Transverse colon (tissue), 4 donors: ENCODE results near the gene NAB2. TPM values are rescaled to one million over a fixed set of nuclear protein-coding genes. Genes with fewer than 3 reads are reported as not detected.

ENCODE experiments used
- DNase-seq: peaks from one replicate; pipeline ENCODE4 v3.0.0-alpha.2; 2019
- H3K27ac ChIP-seq, 4 donors: fragments of 200-600 bp; sonication (generic); 2 replicates each; pipeline ENCODE4 v1.5.1; 2016 to 2018; ENCODE audit warnings: inconsistent platforms in 4 of 4
- H3K27me3 ChIP-seq: fragments of 200-600 bp; sonication (generic); 2 replicates; pipeline ENCODE4 v1.5.1; 2017; ENCODE audit warnings: inconsistent platforms
- H3K36me3 ChIP-seq, 4 donors: fragments of 200-600 bp; sonication (generic); 2 replicates each; pipeline ENCODE4 v1.5.1; 2017 to 2019; ENCODE audit warnings: inconsistent platforms in 4 of 4
- H3K4me1 ChIP-seq, 4 donors: fragments of 200-600 bp; sonication (generic); 2 replicates each; pipeline ENCODE4 v1.5.1; 2017 to 2020; ENCODE audit warnings: inconsistent platforms in 4 of 4
- H3K4me3 ChIP-seq, 4 donors: fragments of 200-600 bp; sonication (generic); 1 replicate in 1 of 4; 2 replicates in 3 of 4; pipeline versions ENCODE4 v1.5.1 to v1.6.1; 2017 to 2019; ENCODE audit warnings: inconsistent platforms in 4 of 4
- H3K9me3 ChIP-seq, 2 donors: fragments of 200-600 bp; sonication (generic); 2 replicates each; pipeline ENCODE4 v1.5.1; 2017 to 2019; ENCODE audit warnings: inconsistent platforms in 2 of 2
- CTCF ChIP-seq, 5 experiments: fragments of 200-600 bp in 3 of 5; fragments of 450-650 bp in 2 of 5; sonication (generic) in 3 of 5; IDR thresholded peaks; 1 replicate in 2 of 5; 2 replicates in 3 of 5; pipeline ENCODE4 v1.5.1; 2016 to 2017; ENCODE audit warnings: antibody characterized with exemption in 5 of 5, inconsistent platforms in 3 of 5, mild to moderate bottlenecking in 2 of 5, moderate library complexity in 1 of 5
- EP300 ChIP-seq: sonication (generic); formaldehyde crosslinking; IDR thresholded peaks from one replicate; pipeline ENCODE4 v1.6.1; 2017; ENCODE audit warnings: antibody characterized with exemption, low read depth
- POLR2A ChIP-seq: fragments of 450-650 bp; IDR thresholded peaks from one replicate; pipeline ENCODE4 v1.6.1; 2016; ENCODE audit warnings: antibody characterized with exemption, mild to moderate bottlenecking, moderate library complexity
- POLR2AphosphoS5 ChIP-seq, 3 donors: sonication (generic); formaldehyde crosslinking; IDR thresholded peaks; one replicate each; pipeline ENCODE4 v1.6.1; 2016; ENCODE audit warnings: antibody characterized with exemption in 3 of 3
- WGBS, 2 donors: methylation state at CpG; one replicate each; pipeline ENCODE4 v1.1.5; 2018; ENCODE audit warnings: low coverage in 1 of 2; 5-methylcytosine and 5-hydroxymethylcytosine counted together
- in situ Hi-C, 4 donors: fragments of 200-750 bp; cut with MboI; loops; one replicate each; pipeline versions ENCODE4 v1.15.0 to v1.15.1; 2017; ENCODE audit warnings: low sequenced_read_pairs in 3 of 4, low pct_ligation_motif_present in 1 of 4, low pct_unique_long_range_greater_than_20kb in 1 of 4
- intact Hi-C: fragments of 100-400 bp; cut with DNase I; formaldehyde crosslinking; loops from one replicate; pipeline ENCODE4 v1.15.1; 2023; ENCODE audit warnings: low total_unique reads
- total RNA-seq, 4 donors: library from RNA; depleted of rRNA; stranded (reverse); fragments of >200 nt; gene quantifications; one replicate each; pipeline ENCODE4 v1.1.0, GENCODE V29; 2016

Gene NAB2
- total RNA-seq, 4 donors from 2014 or later: 2.6 to 9.1 (median 4.7) TPM

- TF ChIP-seq EP300: no peak
- peak in 2 of 5 experiments; percentile 30 to 42 for TF ChIP-seq CTCF (IDR thresholded peaks at IDR 0.05)
- peak; percentile 96 for TF ChIP-seq POLR2A
- peak; percentile 66 to 74 (median 72) for TF ChIP-seq POLR2AphosphoS5 (IDR thresholded peaks at IDR 0.05)
- Histone ChIP-seq H3K4me3 (peak within 1 kb of the TSS; percentile 54 to 82 (median 62)), H3K4me1 (peaks cover 15 to 40% (median 28%) of the 10 kb centered on the region in 4 donors), H3K27me3 (no peaks in the 10 kb centered on the region), H3K36me3 (peaks cover 0 to 17% (median 5%) of the 10 kb centered on the region in 4 donors), H3K27ac (peak within 1 kb of the TSS; percentile 96 to 99 (median 98)), H3K9me3 (no peaks in the 10 kb centered on the region)
- in situ Hi-C loops: loop anchor here in 2 of 4 donors (5.0 kb wide), 2 partner anchors 39 to 44 kb away; no protein-coding TSS in a partner anchor
- whole genome bisulfite sequencing, 2 donors: 0% methylated on average over 2 to 13 of the region's 13 CpGs
- intact Hi-C loops: loop anchor here (2.0 to 5.0 kb wide), 2 partner anchors 22 to 39 kb away; partner anchors contain the start of gene NAB2
- peak; percentile 91 for DNase-seq
These were observed 22.3 kb downstream of the NAB2 start, which contains the start of gene STAT6 for GRCh38 chr12:57111031-57111734. Gene STAT6, minus strand, starts transcription at chr12:57111362. Its CDS starts 3,084 bp downstream, at chr12:57108278.

- H3K4me3 ChIP-seq: peak overlapping the region in 3 of 4 donors; percentile 54 to 70 (median 55)
- in situ Hi-C loops: loop anchor here in 2 of 4 donors (5.0 kb wide), 2 partner anchors 40 to 45 kb away; no protein-coding TSS in a partner anchor
- intact Hi-C loops: loop anchor here (5.0 kb wide), 1 partner anchor 40 kb away; no protein-coding TSS in a partner anchor
- H3K27me3 ChIP-seq: no peaks in the 10 kb centered on the region
- 58 to 86% methylated on average over 1 to 9 of the region's 9 CpGs for WGBS, 2 donors
- H3K36me3 ChIP-seq: peaks cover 0 to 5% (median 0%) of the 10 kb centered on the region in 4 donors
- TF ChIP-seq CTCF (IDR thresholded peaks at IDR 0.05) (peak in 2 of 5 experiments; percentile 78 to 82), POLR2AphosphoS5 (IDR thresholded peaks at IDR 0.05) (no peak), POLR2A (no peak), EP300 (no peak)
- peak overlapping the region; percentile 96 to 99 (median 98) for H3K27ac ChIP-seq
- DNase-seq: no peak
- no peaks in the 10 kb centered on the region for H3K9me3 ChIP-seq
- H3K4me1 ChIP-seq: peaks cover 15 to 31% (median 24%) of the 10 kb centered on the region in 4 donors
These were observed 23.8 kb downstream of the NAB2 start for GRCh38 chr12:57112492-57113294.

GRCh38 chr12:57116580-57117281 is 27.8 kb downstream of the NAB2 start:
- Histone ChIP-seq H3K36me3 (no peaks in the 10 kb centered on the region), H3K4me3 (no peak overlapping the region), H3K4me1 (peaks cover 5 to 7% (median 5%) of the 10 kb centered on the region in 4 donors), H3K9me3 (no peaks in the 10 kb centered on the region), H3K27me3 (no peaks in the 10 kb centered on the region), H3K27ac (no peak overlapping the region)
- in situ Hi-C loops (no loop called here), intact Hi-C loops (no loop called here)
- DNase-seq: no peak
- WGBS, 2 donors: 73 to 88% methylated on average over 4 to 5 of the region's 5 CpGs
- no peak for TF ChIP-seq POLR2AphosphoS5 (IDR thresholded peaks at IDR 0.05)
- no peak for TF ChIP-seq EP300
- no peak for TF ChIP-seq CTCF (IDR thresholded peaks at IDR 0.05)
- no peak for TF ChIP-seq POLR2A
